Measurements from ENCODE around the gene PRKAA1. TPM values are rescaled to one million over a fixed set of nuclear protein-coding genes. Genes with fewer than 3 reads are reported as not detected.

PRKAA1 gene
- total RNA-seq, 1 experiment from 2014 or later: 28.8 TPM

- DNase-seq: no peak
- no peak overlapping the region for H3K56ac ChIP-seq (ENCODE audit: insufficient read length, low read depth, low read length)
- peaks cover 27% of the 10 kb centered on the region; the same call in 1 of the 2 replicates for H3K79me2 ChIP-seq (ENCODE audit: insufficient read depth, low read length)
- H4K91ac ChIP-seq (ENCODE audit: insufficient read length, low read depth, low read length): no peak overlapping the region
- peak overlapping the region; percentile 83 for H3K4me2 ChIP-seq (ENCODE audit: insufficient read depth, insufficient read length, low read length)
- no CpG with 5 or more reads among the region's 7 CpGs for WGBS (ENCODE audit: extremely low coverage, insufficient read length, low lambda C conversion rate)
- no peak overlapping the region for H2BK20ac ChIP-seq (ENCODE audit: low read depth, low read length, poor library complexity, severe bottlenecking)
- no peak overlapping the region for H3K27ac ChIP-seq (ENCODE audit: insufficient read length, low read depth, low read length)
- no peaks in the 10 kb centered on the region for H3K27me3 ChIP-seq (ENCODE audit: insufficient read depth, low read length)
- no peak overlapping the region for H2BK120ac ChIP-seq (ENCODE audit: low read depth, low read length, poor library complexity, severe bottlenecking)
- peak overlapping the region; percentile 87 to 90 for H3K4me3 Mint-ChIP-seq
- no peaks in the 10 kb centered on the region for H3K9me3 ChIP-seq (ENCODE audit: control insufficient read depth, low read depth, low read length)
- H2BK12ac ChIP-seq (ENCODE audit: insufficient read length, low read depth, low read length): no peak overlapping the region
- TF ChIP-seq CTCF (conservative IDR thresholded peaks at IDR 0.05): no peak
- H3K23ac ChIP-seq (ENCODE audit: insufficient read length, low read depth, low read length): no peak overlapping the region
- no peaks in the 10 kb centered on the region for H4K20me1 ChIP-seq (ENCODE audit: control insufficient read depth, insufficient read depth, insufficient read length)
- H2BK5ac ChIP-seq (ENCODE audit: insufficient read length, low read length): no peak overlapping the region
- H3K36me3 Mint-ChIP-seq (ENCODE audit: insufficient read depth in 1 of 3, low read depth in 3 of 3): peaks cover 9 to 17% (median 15%) of the 10 kb centered on the region in 3 experiments
- no peak overlapping the region for H3K4ac ChIP-seq (ENCODE audit: low read depth, low read length)
- peaks cover 6% of the 10 kb centered on the region; the same call in 1 of the 2 replicates for H3K27me3 Mint-ChIP-seq (ENCODE audit: low read depth)
- peaks cover 9% of the 10 kb centered on the region for H3K23me2 ChIP-seq (ENCODE audit: insufficient read length, low read depth, low read length, poor library complexity, severe bottlenecking)
- H3K18ac ChIP-seq (ENCODE audit: insufficient read length, low read depth, low read length): no peak overlapping the region
- H4K8ac ChIP-seq (replicated peaks; ENCODE audit: insufficient read length, low read depth, low read length): no peak overlapping the region
- H3K27ac Mint-ChIP-seq: peak overlapping the region; percentile 83 to 97 (median 96); a peak in 5 of 7 replicates
- H3K9me3 Mint-ChIP-seq: peaks cover 0 to 2% of the 10 kb centered on the region in 2 experiments; a peak in 1 of 5 replicates
- no peak overlapping the region for H3T11ph ChIP-seq (ENCODE audit: low read length)
- peak overlapping the region; percentile 86 for H3K9ac ChIP-seq (ENCODE audit: extremely low read depth, insufficient read length, low read length)
- H2BK15ac ChIP-seq (ENCODE audit: low read depth, low read length): no peak overlapping the region
- H2AK5ac ChIP-seq (ENCODE audit: insufficient read length, low read length): no peak overlapping the region
- H4K5ac ChIP-seq (ENCODE audit: insufficient read length, low read depth, low read length): no peak overlapping the region
- no peak overlapping the region for H2AFZ ChIP-seq (ENCODE audit: low read length)
- H3K79me1 ChIP-seq (ENCODE audit: insufficient read depth, low read depth, low read length, poor library complexity, severe bottlenecking): no peaks in the 10 kb centered on the region
- H3K4me1 ChIP-seq (ENCODE audit: insufficient read depth, low read length): no peaks in the 10 kb centered on the region; the same call in 1 of the 2 replicates
- no peak overlapping the region for H3K14ac ChIP-seq (ENCODE audit: insufficient read depth, low read length)
- H3K4me1 Mint-ChIP-seq: peaks cover 16 to 29% of the 10 kb centered on the region in 2 experiments
These were observed 632 bp upstream of the PRKAA1 start for GRCh38 chr5:40798801-40799210.
